ENCODE results near the gene LIN37.

DNA sequence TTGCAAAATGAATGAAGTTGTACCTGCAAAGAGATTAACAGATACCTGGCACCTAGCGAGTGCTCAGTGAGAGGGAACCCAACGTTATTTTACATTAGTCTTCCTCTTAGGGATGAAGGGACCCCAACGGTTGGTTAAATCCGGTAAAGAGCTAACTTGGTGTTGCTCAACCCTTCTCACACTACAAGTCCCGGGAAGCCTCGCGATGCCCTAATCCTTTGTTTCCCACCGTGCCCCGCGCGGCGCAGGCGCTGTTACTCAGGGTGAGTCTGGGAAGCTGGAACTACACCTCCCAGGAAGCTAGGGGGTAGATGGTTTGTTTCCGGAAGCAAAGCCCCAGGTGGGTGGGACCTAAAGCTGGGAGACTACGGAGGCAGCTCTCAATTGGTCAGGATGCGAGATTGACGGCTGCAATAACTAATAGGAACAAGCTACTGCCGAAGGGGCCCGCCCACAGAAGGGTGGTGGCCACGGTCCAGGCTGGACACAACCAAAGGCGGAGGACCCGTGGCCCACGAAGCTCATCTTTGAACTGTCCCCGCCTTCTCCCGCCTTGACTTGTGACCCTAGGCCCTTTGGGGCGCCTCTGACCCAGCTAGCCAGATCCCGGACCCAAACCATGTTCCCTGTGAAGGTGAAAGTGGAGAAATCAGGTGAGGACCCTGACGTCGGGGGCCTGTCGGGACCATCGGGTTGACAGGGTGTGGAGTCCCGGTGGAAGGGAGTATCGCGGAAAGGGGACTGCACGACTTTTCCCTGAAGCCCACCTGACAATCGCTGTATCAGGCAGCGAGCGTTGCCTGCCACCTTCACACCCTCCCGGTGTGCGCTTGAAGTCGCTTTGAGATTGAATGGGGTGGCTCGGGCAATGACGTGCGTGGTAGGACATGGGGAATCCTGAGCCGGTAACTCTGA is at the start of gene LIN37:
- TF ChIP-seq POLR2A (IDR thresholded peaks at IDR 0.05) (peak; percentile 88 to 91), POLR2AphosphoS5 (IDR thresholded peaks at IDR 0.05) (peak; percentile 97 to 98 (median 97))
- TF ChIP-seq, protein P1, sequence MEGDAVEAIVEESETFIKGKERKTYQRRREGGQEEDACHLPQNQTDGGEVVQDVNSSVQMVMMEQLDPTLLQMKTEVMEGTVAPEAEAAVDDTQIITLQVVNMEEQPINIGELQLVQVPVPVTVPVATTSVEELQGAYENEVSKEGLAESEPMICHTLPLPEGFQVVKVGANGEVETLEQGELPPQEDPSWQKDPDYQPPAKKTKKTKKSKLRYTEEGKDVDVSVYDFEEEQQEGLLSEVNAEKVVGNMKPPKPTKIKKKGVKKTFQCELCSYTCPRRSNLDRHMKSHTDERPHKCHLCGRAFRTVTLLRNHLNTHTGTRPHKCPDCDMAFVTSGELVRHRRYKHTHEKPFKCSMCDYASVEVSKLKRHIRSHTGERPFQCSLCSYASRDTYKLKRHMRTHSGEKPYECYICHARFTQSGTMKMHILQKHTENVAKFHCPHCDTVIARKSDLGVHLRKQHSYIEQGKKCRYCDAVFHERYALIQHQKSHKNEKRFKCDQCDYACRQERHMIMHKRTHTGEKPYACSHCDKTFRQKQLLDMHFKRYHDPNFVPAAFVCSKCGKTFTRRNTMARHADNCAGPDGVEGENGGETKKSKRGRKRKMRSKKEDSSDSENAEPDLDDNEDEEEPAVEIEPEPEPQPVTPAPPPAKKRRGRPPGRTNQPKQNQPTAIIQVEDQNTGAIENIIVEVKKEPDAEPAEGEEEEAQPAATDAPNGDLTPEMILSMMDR (IDR thresholded peaks at IDR 0.05) = peak in 2 of 4 experiments; percentile 8 to 9
